HepG2 (cell line): ENCODE results near the gene KLK14. TPM values are rescaled to one million over a fixed set of nuclear protein-coding genes. Genes with fewer than 3 reads are reported as not detected.

Experiments used
- ATAC-seq: fragments of 200-7000 bp; cut with Tn5 transposase; 3 replicates; pipeline ENCODE4 v1.9.1; 2020; ENCODE audit warnings: mild to moderate bottlenecking, moderate library complexity
- BruUV-seq: library from RNA; stranded (reverse); fragments of 400-500 nt; replicated peaks from 2 replicates; lab custom pipeline; 2021; lab: Mats Ljungman, UMichigan
- CTCF ChIA-PET: fragments of 300-600 bp; formaldehyde crosslinking; extraction: SDS; loops from one replicate; lab custom pipeline; 2021; ENCODE audit warnings: low total read pairs, inconsistent platforms, low intra/inter-chr PET ratio; lab: Yijun Ruan, JAX
- POLR2A ChIA-PET: fragments of 350-600 bp; sonication (Branson Sonifier 250); formaldehyde crosslinking; loops from one replicate; lab custom pipeline; 2020; ENCODE audit warnings: antibody characterized with exemption, inconsistent platforms; lab: Yijun Ruan, JAX
- DNase-seq: peaks from one replicate; pipeline ENCODE4 v3.0.0-alpha.2; 2015; ENCODE audit warnings: low spot score
- FAIRE-seq: peaks from 3 replicates; lab custom pipeline; 2011; peaks lifted over from hg19 to GRCh38; lab: Jason Lieb, UNC
- H2AFZ ChIP-seq: one replicate; pipeline ENCODE4 v1.6.1; 2011; ENCODE audit warnings: low read length, inconsistent platforms
- H3K27ac ChIP-seq: fragments of 300-600 bp; 3 replicates; pipeline ENCODE4 v1.8.0; 2011; ENCODE audit warnings: mixed run types, mild to moderate bottlenecking, mixed read lengths, low read length, inconsistent platforms; ENCODE audit not compliant: insufficient read depth; ENCODE audit errors: extremely low read length
- H3K27me3 ChIP-seq, 2 experiments: fragments of 200-600 bp in 1 of 2; 2 replicates in 1 of 2; 3 replicates in 1 of 2; pipeline versions ENCODE4 v1.6.0 to v1.8.0; 2011; ENCODE audit warnings: low read length in 2 of 2, mild to moderate bottlenecking in 2 of 2, moderate library complexity in 2 of 2, inconsistent platforms in 1 of 2; ENCODE audit not compliant: insufficient read depth in 2 of 2, control insufficient read depth in 1 of 2
- H3K36me3 ChIP-seq, 2 experiments: fragments of 200-600 bp in 1 of 2; replicated peaks in 1 of 2; 2 replicates in 1 of 2; 3 replicates in 1 of 2; pipeline versions ENCODE4 v1.5.1 to v1.8.0; 2011; ENCODE audit warnings: low read length in 2 of 2, inconsistent platforms in 1 of 2; ENCODE audit not compliant: insufficient read depth in 2 of 2, control insufficient read depth in 1 of 2
- H3K4me1 ChIP-seq: 2 replicates; pipeline ENCODE4 v1.5.1; 2012; ENCODE audit warnings: low read length, inconsistent platforms; ENCODE audit not compliant: insufficient read depth
- H3K4me2 ChIP-seq: 2 replicates; pipeline ENCODE4 v1.6.0; 2011; ENCODE audit warnings: low read depth, low read length, inconsistent platforms
- H3K4me3 ChIP-seq, 3 experiments: fragments of 200-600 bp in 1 of 3; sonication (generic), shearing (Covaris generic) in 1 of 3; replicated peaks in 1 of 3; 2 replicates each; pipeline ENCODE4 v1.5.1; 2011 to 2016; ENCODE audit warnings: low read length in 3 of 3, inconsistent platforms in 2 of 3, low read depth in 2 of 3, mild to moderate bottlenecking in 2 of 3, control low read depth in 1 of 3, mixed read lengths in 1 of 3; ENCODE audit not compliant: insufficient read depth in 1 of 3
- H3K79me2 ChIP-seq: one replicate; pipeline ENCODE4 v1.6.1; 2011; ENCODE audit warnings: low read length, inconsistent platforms; ENCODE audit not compliant: insufficient read depth
- H3K9ac ChIP-seq: 2 replicates; pipeline ENCODE4 v1.6.0; 2011; ENCODE audit warnings: mild to moderate bottlenecking, low read depth, low read length, inconsistent platforms; ENCODE audit not compliant: insufficient read depth
- H3K9me3 ChIP-seq: 2 replicates; pipeline ENCODE4 v1.5.1; 2012; ENCODE audit warnings: mild to moderate bottlenecking, low read length
- H4K20me1 ChIP-seq: 2 replicates; pipeline ENCODE4 v1.6.0; 2011; ENCODE audit warnings: inconsistent platforms, mild to moderate bottlenecking, low read length, moderate library complexity; ENCODE audit not compliant: insufficient read depth
- ASH2L ChIP-seq: fragments of 300-600, 200-600 bp; sonication (generic); IDR thresholded peaks from 2 replicates; pipeline ENCODE4 v1.7.0; 2017; ENCODE audit warnings: low read depth, mild to moderate bottlenecking, moderate library complexity, mixed read lengths, low read length; ENCODE audit not compliant: insufficient read length
- CBFB ChIP-seq: sonication (generic); formaldehyde crosslinking; IDR thresholded peaks from 2 replicates; pipeline ENCODE4 v1.4.0; 2020; ENCODE audit warnings: missing genetic modification reagents
- DR1 ChIP-seq: sonication (generic); formaldehyde crosslinking; IDR thresholded peaks from 2 replicates; pipeline ENCODE4 v1.8.0; 2021; ENCODE audit warnings: mild to moderate bottlenecking, missing genetic modification reagents, inconsistent platforms
- DZIP1 ChIP-seq: sonication (generic); formaldehyde crosslinking; IDR thresholded peaks from 2 replicates; pipeline ENCODE4 v1.5.0; 2020; ENCODE audit warnings: mild to moderate bottlenecking, missing genetic modification reagents
- JUNB ChIP-seq: sonication (generic); formaldehyde crosslinking; IDR thresholded peaks from 2 replicates; pipeline ENCODE4 v1.8.0; 2022; ENCODE audit warnings: missing genetic modification reagents, mild to moderate bottlenecking, borderline replicate concordance
- MAFF ChIP-seq: IDR thresholded peaks from 2 replicates; pipeline ENCODE4 v1.6.1; 2011; ENCODE audit warnings: low read depth, low read length, improper control_type of control experiment
- RFX5 ChIP-seq: IDR thresholded peaks from 2 replicates; pipeline ENCODE4 v1.6.1; 2011; ENCODE audit warnings: low read depth, low read length, improper control_type of control experiment
- ZBTB49 ChIP-seq: sonication (generic); formaldehyde crosslinking; IDR thresholded peaks from 2 replicates; pipeline ENCODE4 v1.4.0; 2020; ENCODE audit warnings: missing genetic modification reagents, borderline replicate concordance
- ZNF180 ChIP-seq: sonication (generic); formaldehyde crosslinking; IDR thresholded peaks from 2 replicates; pipeline ENCODE4 v1.4.0; 2020; ENCODE audit warnings: low read depth, missing genetic modification reagents, borderline replicate concordance
- ZNF263 ChIP-seq: sonication (generic); formaldehyde crosslinking; IDR thresholded peaks from 2 replicates; pipeline ENCODE4 v1.4.0; 2020; ENCODE audit warnings: missing genetic modification reagents
- ZNF44 ChIP-seq: sonication (generic); formaldehyde crosslinking; IDR thresholded peaks from 2 replicates; pipeline ENCODE4 v1.5.1; 2020; ENCODE audit warnings: mild to moderate bottlenecking, missing genetic modification reagents
- ZNF691 ChIP-seq: sonication (generic); formaldehyde crosslinking; IDR thresholded peaks from 2 replicates; pipeline ENCODE4 v1.4.0; 2020; ENCODE audit warnings: missing genetic modification reagents, low read depth, mild to moderate bottlenecking, borderline replicate concordance
- ZNF713 ChIP-seq: sonication (generic); formaldehyde crosslinking; IDR thresholded peaks from 2 replicates; pipeline ENCODE4 v1.4.0; 2020; ENCODE audit warnings: mild to moderate bottlenecking, missing genetic modification reagents
- ZNF749 ChIP-seq: sonication (generic); formaldehyde crosslinking; IDR thresholded peaks from 2 replicates; pipeline ENCODE4 v1.8.0; 2022; ENCODE audit warnings: mild to moderate bottlenecking, missing genetic modification reagents, moderate library complexity, borderline replicate concordance
- WGBS: methylation state at CpG from one replicate; pipeline ENCODE4 v1.1.6; 2017; ENCODE audit warnings: low lambda C conversion rate; 5-methylcytosine and 5-hydroxymethylcytosine counted together
- in situ Hi-C: cut with HindIII; loops from 2 replicates; pipeline ENCODE4 v1.10.0; 2017; ENCODE audit warnings: low pct_unique_long_range_greater_than_20kb; ENCODE audit not compliant: extremely low pct_ligation_motif_present
- intact Hi-C: fragments of 100-400 bp; cut with micrococcal nuclease; formaldehyde crosslinking; loops from one replicate; pipeline ENCODE4 v1.10.0; 2022; ENCODE audit not compliant: unreplicated experiment
- polyA plus RNA-seq, 8 experiments: library from polyadenylated mRNA; depleted of rRNA in 3 of 8; stranded (reverse) in 7 of 8; unstranded in 1 of 8; fragments of >200 nt; fragmentation: Illumina TruSeq in 4 of 8; extraction: Trizol in 4 of 8; gene quantifications; 2 replicates each; pipeline versions ENCODE4 v1.2.1 to v1.2.3, GENCODE V29; 2011 to 2016; ENCODE audit warnings: low read depth in 4 of 8, missing spikeins in 1 of 8, mixed read lengths in 1 of 8; ENCODE audit not compliant: insufficient read depth in 1 of 8
- total RNA-seq, 5 experiments: library from RNA; depleted of rRNA; stranded (reverse); fragments of >200 nt; fragmentation: Illumina TruSeq; extraction: Trizol; gene quantifications; 2 replicates each; pipeline ENCODE4 v1.2.3, GENCODE V29; 2016; ENCODE audit warnings: low read depth in 1 of 5

The KLK14 gene
- total and polyA plus RNA-seq, 2 of the 13 experiments (the other 11 are each of a cell fraction or from before 2014, with no cell fraction given): not detected

- no peaks in the 10 kb centered on the region for H4K20me1 ChIP-seq
- BruUV-seq: no TSS peak
- no peak overlapping the region for H3K4me2 ChIP-seq
- FAIRE-seq: no peak
- H3K9ac ChIP-seq: no peak overlapping the region
- H3K9me3 ChIP-seq: no peaks in the 10 kb centered on the region
- ATAC-seq: no peak
- no peaks in the 10 kb centered on the region for H3K79me2 ChIP-seq
- no peaks in the 10 kb centered on the region for H3K4me1 ChIP-seq
- in situ Hi-C loops: no loop called here
- H3K27me3 ChIP-seq: peaks cover 0 to 39% of the 10 kb centered on the region in 2 experiments; a peak in 3 of 5 replicates
- intact Hi-C loops: no loop called here
- H2AFZ ChIP-seq: no peak overlapping the region
- 13% methylated on average over 4 of the region's 6 CpGs for WGBS
- no peak overlapping the region for H3K4me3 ChIP-seq
- H3K36me3 ChIP-seq: no peaks in the 10 kb centered on the region
- no peak overlapping the region for H3K27ac ChIP-seq
- DNase-seq: no peak
- POLR2A ChIA-PET: no interaction called here
- CTCF ChIA-PET: no interaction called here
- TF ChIP-seq CBFB (CRISPR knock-in tag): no peak
- no peak for TF ChIP-seq ZNF691 (CRISPR knock-in tag)
- TF ChIP-seq DZIP1 (CRISPR knock-in tag): no peak
- TF ChIP-seq ASH2L: no peak
- TF ChIP-seq ZNF180: no peak
- no peak for TF ChIP-seq ZNF44 (CRISPR knock-in tag)
- no peak for TF ChIP-seq ZNF749 (CRISPR knock-in tag)
- TF ChIP-seq JUNB: no peak
- no peak for TF ChIP-seq ZNF713 (CRISPR knock-in tag)
- TF ChIP-seq ZNF263: no peak
- no peak for TF ChIP-seq DR1
- no peak for TF ChIP-seq ZBTB49 (CRISPR knock-in tag)
- TF ChIP-seq MAFF: no peak
- TF ChIP-seq RFX5: no peak
Observed at GRCh38 chr19:51114087-51114729, 31.5 kb upstream of the KLK14 start.
